ENCODE data around the gene BLID.

BLID gene

DNA sequence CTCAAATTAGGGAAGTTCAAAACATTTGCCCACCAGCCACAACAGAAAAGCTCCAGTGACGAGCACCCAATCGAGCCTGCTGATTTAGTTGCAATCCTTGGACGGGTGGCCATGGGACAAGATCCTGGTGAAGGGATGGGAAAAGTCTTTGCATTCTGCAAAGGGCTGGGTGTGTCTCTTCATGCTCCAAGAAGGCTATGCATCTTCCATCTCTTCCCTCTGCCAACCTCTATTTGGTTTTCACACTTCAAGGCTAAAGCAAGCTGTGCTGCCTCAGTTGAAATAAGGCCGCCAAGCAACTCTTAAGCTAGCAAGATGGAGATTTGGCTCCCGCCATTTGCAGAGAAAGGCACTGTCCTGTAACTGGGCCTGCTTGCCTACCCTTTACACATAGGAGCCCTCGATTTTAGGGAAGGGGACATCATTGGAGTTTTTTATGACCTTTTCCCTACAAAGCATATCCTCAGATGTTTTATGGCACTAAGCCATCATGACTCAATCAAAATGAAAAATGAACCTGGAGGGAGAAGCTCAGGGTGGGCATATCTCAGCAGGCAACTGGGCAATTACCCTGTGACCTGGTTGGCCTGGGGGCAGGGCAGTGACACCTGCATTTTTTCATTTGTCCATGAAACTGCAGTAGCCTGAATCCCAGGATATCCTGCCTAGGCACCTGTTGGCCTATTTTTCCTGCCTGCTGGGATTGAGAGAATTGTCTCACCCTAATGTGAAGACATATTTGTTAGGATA is 45.0 kb upstream of the BLID start:
- H3K4me2 ChIP-seq (ENCODE audit: insufficient read depth, low read length, poor library complexity, severe bottlenecking): no peak overlapping the region
- no peak overlapping the region for H2AK5ac ChIP-seq (ENCODE audit: low read depth, low read length)
- no peaks in the 10 kb centered on the region for H3K27me3 ChIP-seq (ENCODE audit: control insufficient read depth in 3 of 3, insufficient read depth in 3 of 3, low read depth in 1 of 3, low read length in 3 of 3)
- no peak overlapping the region for H4K91ac ChIP-seq (ENCODE audit: low read depth, low read length, poor library complexity)
- peak overlapping the region; percentile 15 for H3K18ac ChIP-seq (ENCODE audit: low read length)
- peaks cover 8% of the 10 kb centered on the region in 2 donors for H3K4me1 ChIP-seq (ENCODE audit: control insufficient read depth in 2 of 2, insufficient read depth in 1 of 2, low read depth in 1 of 2, low read length in 2 of 2)
- WGBS, 2 donors (ENCODE audit: extremely low coverage in 2 of 2, insufficient read length in 2 of 2, insufficient replicate concordance in 1 of 2): no CpG with 5 or more reads among the region's 6 CpGs
- no peak overlapping the region for H2BK120ac ChIP-seq (ENCODE audit: low read depth, low read length)
- H3K79me1 ChIP-seq (ENCODE audit: low read depth, low read length): no peaks in the 10 kb centered on the region
- H3K14ac ChIP-seq (ENCODE audit: low read length): no peak overlapping the region
- H3K4ac ChIP-seq (ENCODE audit: low read length): peak overlapping the region; percentile 0
- no peak overlapping the region for H2BK12ac ChIP-seq (ENCODE audit: low read length)
- H3K9me3 ChIP-seq (replicated peaks in 1 of 2; ENCODE audit: control insufficient read depth in 2 of 2, insufficient read depth in 1 of 2, low read depth in 1 of 2, low read length in 2 of 2): no peaks in the 10 kb centered on the region
- H3K23ac ChIP-seq (ENCODE audit: low read depth, low read length, poor library complexity): no peak overlapping the region
- no peak for DNase-seq (ENCODE audit: low spot score)
- H3K4me3 ChIP-seq (ENCODE audit: low read length in 2 of 2): no peak overlapping the region
- peak overlapping the region; percentile 4 for H2BK5ac ChIP-seq (ENCODE audit: low read length)
- H4K8ac ChIP-seq (ENCODE audit: low read depth, low read length): no peak overlapping the region
- H2AFZ ChIP-seq (ENCODE audit: low read length): no peak overlapping the region
- no peaks in the 10 kb centered on the region for H3K36me3 ChIP-seq (replicated peaks in 1 of 2; ENCODE audit: control insufficient read depth in 2 of 2, insufficient read depth in 2 of 2, low read length in 2 of 2)
- no peak overlapping the region for H3K27ac ChIP-seq (replicated peaks; ENCODE audit: low read length)
- H2BK15ac ChIP-seq (ENCODE audit: low read length): no peak overlapping the region
- H3K9ac ChIP-seq (ENCODE audit: low read depth, low read length, poor library complexity): no peak overlapping the region

DNA sequence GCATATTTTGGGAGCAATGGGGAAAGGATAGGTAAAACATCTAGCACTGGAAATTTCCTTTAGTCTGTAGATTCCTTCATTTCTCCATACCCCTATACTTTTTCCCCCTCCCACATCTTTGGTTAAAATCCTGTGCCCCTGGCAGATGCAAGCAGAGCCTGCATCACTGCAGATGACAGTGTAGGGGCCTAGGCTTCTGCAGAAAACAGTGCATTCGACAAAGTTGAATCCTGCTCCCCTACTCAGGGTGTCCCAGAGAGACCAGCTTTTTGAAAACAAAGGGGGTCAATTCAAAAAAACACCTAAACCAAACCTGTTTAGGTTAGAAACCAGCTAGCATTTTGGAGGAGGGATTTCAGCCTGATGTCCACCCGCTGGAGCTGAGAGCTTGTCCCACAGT is 43.8 kb upstream of the BLID start:
- H3K4me3 ChIP-seq (ENCODE audit: low read length in 2 of 2): no peak overlapping the region
- H3K9ac ChIP-seq (ENCODE audit: low read depth, low read length, poor library complexity): no peak overlapping the region
- no CpG with 5 or more reads among the region's 2 CpGs for WGBS, 2 donors (ENCODE audit: extremely low coverage in 2 of 2, insufficient read length in 2 of 2, insufficient replicate concordance in 1 of 2)
- H2BK120ac ChIP-seq (ENCODE audit: low read depth, low read length): no peak overlapping the region
- H3K27me3 ChIP-seq (ENCODE audit: control insufficient read depth in 3 of 3, insufficient read depth in 3 of 3, low read depth in 1 of 3, low read length in 3 of 3): no peaks in the 10 kb centered on the region
- no peaks in the 10 kb centered on the region for H3K36me3 ChIP-seq (replicated peaks in 1 of 2; ENCODE audit: control insufficient read depth in 2 of 2, insufficient read depth in 2 of 2, low read length in 2 of 2)
- no peaks in the 10 kb centered on the region for H3K79me1 ChIP-seq (ENCODE audit: low read depth, low read length)
- H4K91ac ChIP-seq (ENCODE audit: low read depth, low read length, poor library complexity): no peak overlapping the region
- no peak overlapping the region for H2AK5ac ChIP-seq (ENCODE audit: low read depth, low read length)
- H3K27ac ChIP-seq (replicated peaks; ENCODE audit: low read length): no peak overlapping the region
- peaks cover 7 to 8% of the 10 kb centered on the region in 2 donors for H3K4me1 ChIP-seq (ENCODE audit: control insufficient read depth in 2 of 2, insufficient read depth in 1 of 2, low read depth in 1 of 2, low read length in 2 of 2)
- no peak overlapping the region for H3K14ac ChIP-seq (ENCODE audit: low read length)
- H2AFZ ChIP-seq (ENCODE audit: low read length): peak overlapping the region; percentile 81
- no peak overlapping the region for H3K4me2 ChIP-seq (ENCODE audit: insufficient read depth, low read length, poor library complexity, severe bottlenecking)
- H2BK12ac ChIP-seq (ENCODE audit: low read length): no peak overlapping the region
- H3K4ac ChIP-seq (ENCODE audit: low read length): no peak overlapping the region
- DNase-seq (ENCODE audit: low spot score): no peak
- no peak overlapping the region for H3K18ac ChIP-seq (ENCODE audit: low read length)
- no peaks in the 10 kb centered on the region for H3K9me3 ChIP-seq (replicated peaks in 1 of 2; ENCODE audit: control insufficient read depth in 2 of 2, insufficient read depth in 1 of 2, low read depth in 1 of 2, low read length in 2 of 2)
- no peak overlapping the region for H2BK15ac ChIP-seq (ENCODE audit: low read length)
- H2BK5ac ChIP-seq (ENCODE audit: low read length): no peak overlapping the region
- H3K23ac ChIP-seq (ENCODE audit: low read depth, low read length, poor library complexity): no peak overlapping the region
- H4K8ac ChIP-seq (ENCODE audit: low read depth, low read length): no peak overlapping the region

DNA sequence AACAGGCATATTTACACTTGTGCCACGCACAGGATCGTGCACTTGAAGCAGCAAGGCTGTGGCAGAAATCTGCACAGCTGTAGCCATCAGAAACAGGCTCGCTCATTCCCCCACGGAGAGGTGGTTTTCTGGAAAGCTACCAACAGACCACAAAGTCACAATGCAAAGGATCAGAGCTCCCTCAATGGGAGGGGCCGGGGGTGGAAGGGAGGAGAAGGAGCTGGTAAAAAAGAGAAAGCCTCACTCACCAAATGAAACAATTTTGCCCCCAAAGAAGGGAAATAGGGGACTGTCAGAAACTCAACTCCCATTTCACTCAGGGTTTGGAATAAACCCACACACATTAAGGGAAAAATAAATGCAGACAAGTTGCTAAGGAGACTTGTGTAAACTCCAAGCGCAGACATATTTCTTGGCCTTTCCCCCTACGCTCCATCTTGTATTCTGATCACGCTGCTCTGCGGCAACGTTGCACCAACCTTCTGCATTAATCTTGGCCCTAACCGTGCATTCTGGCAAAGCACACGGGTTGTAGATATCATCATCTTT is 43.2 kb upstream of the BLID start:
- no peak for DNase-seq (ENCODE audit: low spot score)

DNA sequence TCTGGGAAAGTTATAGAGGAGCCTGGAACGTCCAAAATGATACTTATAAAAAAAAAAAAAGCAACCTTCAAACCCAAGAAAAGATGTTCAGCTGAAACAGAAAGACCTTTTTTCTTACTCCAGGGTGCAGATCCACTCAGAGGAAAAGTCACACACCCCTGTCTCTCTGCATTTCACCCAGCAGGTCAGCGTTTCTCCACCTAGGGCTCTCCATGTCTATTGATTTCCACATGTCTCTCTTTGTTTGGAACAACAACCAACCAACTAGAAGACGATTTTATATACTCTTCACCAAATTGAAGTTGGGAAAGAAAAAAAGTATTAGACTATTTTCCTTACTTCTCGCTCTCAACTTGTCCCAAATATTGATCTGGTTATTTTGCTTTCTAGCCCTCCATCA is 42.2 kb upstream of the BLID start:
- Histone ChIP-seq H4K8ac (ENCODE audit: low read depth, low read length) (no peak overlapping the region), H3K4ac (ENCODE audit: low read length) (no peak overlapping the region), H3K23ac (ENCODE audit: low read depth, low read length, poor library complexity) (no peak overlapping the region), H2AK5ac (ENCODE audit: low read depth, low read length) (no peak overlapping the region), H3K14ac (ENCODE audit: low read length) (no peak overlapping the region), H2BK5ac (ENCODE audit: low read length) (no peak overlapping the region), H3K4me2 (ENCODE audit: insufficient read depth, low read length, poor library complexity, severe bottlenecking) (no peak overlapping the region), H3K36me3 (replicated peaks in 1 of 2; ENCODE audit: control insufficient read depth in 2 of 2, insufficient read depth in 2 of 2, low read length in 2 of 2) (no peaks in the 10 kb centered on the region), H3K4me1 (ENCODE audit: control insufficient read depth in 2 of 2, insufficient read depth in 1 of 2, low read depth in 1 of 2, low read length in 2 of 2) (peaks cover 7 to 8% of the 10 kb centered on the region in 2 donors), H2BK120ac (ENCODE audit: low read depth, low read length) (no peak overlapping the region), H3K9me3 (replicated peaks in 1 of 2; ENCODE audit: control insufficient read depth in 2 of 2, insufficient read depth in 1 of 2, low read depth in 1 of 2, low read length in 2 of 2) (no peaks in the 10 kb centered on the region), H4K91ac (ENCODE audit: low read depth, low read length, poor library complexity) (no peak overlapping the region), H3K18ac (ENCODE audit: low read length) (no peak overlapping the region), H2BK12ac (ENCODE audit: low read length) (no peak overlapping the region), H3K9ac (ENCODE audit: low read depth, low read length, poor library complexity) (no peak overlapping the region), H3K27ac (replicated peaks; ENCODE audit: low read length) (no peak overlapping the region), H3K79me1 (ENCODE audit: low read depth, low read length) (no peaks in the 10 kb centered on the region), H2BK15ac (ENCODE audit: low read length) (no peak overlapping the region), H3K4me3 (ENCODE audit: low read length in 2 of 2) (no peak overlapping the region), H2AFZ (ENCODE audit: low read length) (peak overlapping the region; percentile 8), H3K27me3 (ENCODE audit: control insufficient read depth in 3 of 3, insufficient read depth in 3 of 3, low read depth in 1 of 3, low read length in 3 of 3) (no peaks in the 10 kb centered on the region)
- DNase-seq (ENCODE audit: low spot score): no peak
- WGBS, 2 donors (ENCODE audit: extremely low coverage in 2 of 2, insufficient read length in 2 of 2, insufficient replicate concordance in 1 of 2): no CpG with 5 or more reads among the region's 4 CpGs

More for the DNA sequence above, 43.2 kb upstream of the BLID start:
- Histone ChIP-seq H3K27me3 (ENCODE audit: control insufficient read depth in 3 of 3, insufficient read depth in 3 of 3, low read depth in 1 of 3, low read length in 3 of 3) (no peaks in the 10 kb centered on the region), H3K4ac (ENCODE audit: low read length) (no peak overlapping the region), H4K8ac (ENCODE audit: low read depth, low read length) (no peak overlapping the region), H3K4me3 (ENCODE audit: low read length in 2 of 2) (no peak overlapping the region), H3K23ac (ENCODE audit: low read depth, low read length, poor library complexity) (no peak overlapping the region), H3K18ac (ENCODE audit: low read length) (peak overlapping the region; percentile 89), H4K91ac (ENCODE audit: low read depth, low read length, poor library complexity) (no peak overlapping the region), H2BK12ac (ENCODE audit: low read length) (no peak overlapping the region), H3K4me1 (ENCODE audit: control insufficient read depth in 2 of 2, insufficient read depth in 1 of 2, low read depth in 1 of 2, low read length in 2 of 2) (peaks cover 7 to 8% of the 10 kb centered on the region in 2 donors), H2AK5ac (ENCODE audit: low read depth, low read length) (no peak overlapping the region), H3K9ac (ENCODE audit: low read depth, low read length, poor library complexity) (peak overlapping the region; percentile 7), H3K36me3 (replicated peaks in 1 of 2; ENCODE audit: control insufficient read depth in 2 of 2, insufficient read depth in 2 of 2, low read length in 2 of 2) (no peaks in the 10 kb centered on the region), H2BK15ac (ENCODE audit: low read length) (no peak overlapping the region), H3K14ac (ENCODE audit: low read length) (no peak overlapping the region), H2BK5ac (ENCODE audit: low read length) (no peak overlapping the region), H3K9me3 (replicated peaks in 1 of 2; ENCODE audit: control insufficient read depth in 2 of 2, insufficient read depth in 1 of 2, low read depth in 1 of 2, low read length in 2 of 2) (no peaks in the 10 kb centered on the region), H2AFZ (ENCODE audit: low read length) (peak overlapping the region; percentile 81), H2BK120ac (ENCODE audit: low read depth, low read length) (no peak overlapping the region), H3K79me1 (ENCODE audit: low read depth, low read length) (no peaks in the 10 kb centered on the region), H3K27ac (replicated peaks; ENCODE audit: low read length) (no peak overlapping the region), H3K4me2 (ENCODE audit: insufficient read depth, low read length, poor library complexity, severe bottlenecking) (peak overlapping the region; percentile 40)
- no CpG with 5 or more reads among the region's 12 CpGs for WGBS, 2 donors (ENCODE audit: extremely low coverage in 2 of 2, insufficient read length in 2 of 2, insufficient replicate concordance in 1 of 2)

Measured in neuronal stem cell (in vitro differentiated cells).